CD4-positive, alpha-beta T cell (primary cell): ENCODE measurements around the gene JMJD6. TPM values are rescaled to one million over a fixed set of nuclear protein-coding genes. Genes with fewer than 3 reads are reported as not detected.

ENCODE experiments used
- ATAC-seq: fragments of 200-7000 bp; cut with Tn5 transposase; one replicate; pipeline ENCODE4 v1.10.0; 2022; ENCODE audit warnings: mild to moderate bottlenecking; ENCODE audit not compliant: poor library complexity
- CTCF ChIA-PET: fragments of 350-600 bp; sonication (Branson Sonifier 250); formaldehyde crosslinking; loops from one replicate; lab custom pipeline; 2021; ENCODE audit warnings: antibody characterized with exemption, inconsistent platforms; lab: Charles Lee
- POLR2A ChIA-PET: fragments of 350-600 bp; sonication (Branson Sonifier 250); formaldehyde crosslinking; loops from one replicate; lab custom pipeline; 2021; ENCODE audit warnings: antibody characterized with exemption, inconsistent platforms; lab: Charles Lee
- DNase-seq, 14 experiments: peaks; one replicate each; pipeline ENCODE4 v3.0.0-alpha.2; 2013 to 2020; ENCODE audit warnings: mixed read lengths in 2 of 14
- H3K27ac ChIP-seq, 2 donors: one replicate each; pipeline versions ENCODE4 v1.5.1 to v1.7.0; 2013; ENCODE audit warnings: low read length in 2 of 2, low read depth in 1 of 2, mild to moderate bottlenecking in 1 of 2
- H3K27me3 ChIP-seq, 2 experiments: 1 replicate in 1 of 2; 2 replicates in 1 of 2; pipeline versions ENCODE4 v1.6.1 to v1.7.0; 2013; ENCODE audit warnings: low read length in 2 of 2, control low read depth in 1 of 2, mild to moderate bottlenecking in 1 of 2, moderate library complexity in 1 of 2; ENCODE audit not compliant: insufficient read depth in 2 of 2, control insufficient read depth in 1 of 2
- H3K36me3 ChIP-seq: one replicate; pipeline ENCODE4 v1.6.1; 2013; ENCODE audit warnings: low read length, control low read depth; ENCODE audit not compliant: insufficient read depth
- H3K4me1 ChIP-seq: one replicate; pipeline ENCODE4 v1.6.1; 2013; ENCODE audit warnings: low read length, control low read depth; ENCODE audit not compliant: insufficient read depth
- H3K4me3 ChIP-seq: one replicate; pipeline ENCODE4 v1.5.1; 2013; ENCODE audit warnings: mild to moderate bottlenecking, low read length, moderate library complexity
- H3K9me3 ChIP-seq, 2 experiments: 1 replicate in 1 of 2; 2 replicates in 1 of 2; pipeline versions ENCODE4 v1.6.1 to v1.7.0; 2013; ENCODE audit warnings: low read length in 2 of 2, mild to moderate bottlenecking in 2 of 2, control low read depth in 1 of 2, moderate library complexity in 1 of 2; ENCODE audit not compliant: control insufficient read depth in 1 of 2, insufficient read depth in 1 of 2
- H3K27ac Mint-ChIP-seq: one replicate; pipeline ENCODE4 v1.8.0; 2020; ENCODE audit warnings: mixed read lengths
- H3K27me3 Mint-ChIP-seq: one replicate; pipeline ENCODE4 v1.8.0; 2021; ENCODE audit warnings: mixed read lengths
- H3K36me3 Mint-ChIP-seq: one replicate; pipeline ENCODE4 v1.8.0; 2021; ENCODE audit warnings: low read depth, mixed read lengths
- H3K4me1 Mint-ChIP-seq: one replicate; pipeline ENCODE4 v1.8.0; 2021; ENCODE audit warnings: low read depth, mixed read lengths
- H3K4me3 Mint-ChIP-seq: one replicate; pipeline ENCODE4 v1.8.0; 2020; ENCODE audit warnings: mild to moderate bottlenecking, mixed read lengths
- H3K9me3 Mint-ChIP-seq: one replicate; pipeline ENCODE4 v1.8.0; 2020; ENCODE audit warnings: mixed read lengths
- CTCF ChIP-seq: fragments of 200-600 bp; IDR thresholded peaks from one replicate; pipeline ENCODE4 v1.8.0; 2022; ENCODE audit warnings: antibody characterized with exemption, mild to moderate bottlenecking
- intact Hi-C, 2 experiments: fragments of 100-400 bp; cut with DNase I in 1 of 2; cut with micrococcal nuclease in 1 of 2; formaldehyde crosslinking; loops; one replicate each; pipeline versions ENCODE4 v1.15.1 to v1.9.0; 2023 to 2025; cut with DNase I, micrococcal nuclease
- total RNA-seq, 174 experiments: library from RNA in 2 of 174; stranded (reverse) in 2 of 174; gene quantifications; one replicate each; pipeline ENCODE4 v1.2.3 and lab custom pipeline; 2021 to 2026

JMJD6 gene
- total RNA-seq, 2 experiments from 2014 or later: 133 to 134 TPM

GRCh38 chr17:76727745-76728456 lies 1.5 kb upstream of the JMJD6 start:
- Histone ChIP-seq H3K9me3 (no peaks in the 10 kb centered on the region), H3K27ac (peak overlapping the region; percentile 93 to 97), H3K4me3 (peak overlapping the region; percentile 77), H3K4me1 (peaks cover 83% of the 10 kb centered on the region), H3K27me3 (no peaks in the 10 kb centered on the region), H3K36me3 (peaks cover 60% of the 10 kb centered on the region)
- Mint-ChIP-seq H3K4me3 (peak overlapping the region; percentile 100), H3K27me3 (no peaks in the 10 kb centered on the region), H3K4me1 (peaks cover 54% of the 10 kb centered on the region), H3K27ac (peak overlapping the region; percentile 99), H3K9me3 (no peaks in the 10 kb centered on the region), H3K36me3 (peaks cover 77% of the 10 kb centered on the region)
- ChIA-PET POLR2A (interaction anchor here (0.9 to 5.6 kb wide), 10 partner anchors 9 to 1402 kb away, joined by 3 to 165 read pairs (median 16); partner anchors contain the start of genes MFSD11, MXRA7, SRSF2 and TMC8), CTCF (interaction anchor here (0.6 to 4.2 kb wide), 13 partner anchors 8 to 359 kb away, joined by 3 to 34 read pairs (median 4); partner anchors contain the start of genes MFSD11 and SRSF2)
- no peak for TF ChIP-seq CTCF
- ATAC-seq (no peak), DNase-seq (peak in 4 of 14 experiments; percentile 22 to 63 (median 54))
- intact Hi-C loops: loop anchor here (1.0 to 5.0 kb wide), 8 partner anchors 7 to 414 kb away; partner anchors contain the start of gene SEC14L1 (in 1 of the 2)

- no peaks in the 10 kb centered on the region for H3K27me3 ChIP-seq
- H3K9me3 ChIP-seq: no peaks in the 10 kb centered on the region
- peaks cover 58% of the 10 kb centered on the region for H3K36me3 ChIP-seq
- DNase-seq (peak in 12 of 14 experiments; percentile 63 to 98 (median 78)), ATAC-seq (peak; percentile 68)
- peaks cover 51% of the 10 kb centered on the region for H3K4me1 Mint-ChIP-seq
- no peaks in the 10 kb centered on the region for H3K9me3 Mint-ChIP-seq
- CTCF ChIA-PET: interaction anchor here (0.6 to 4.2 kb wide), 14 partner anchors 8 to 360 kb away, joined by 3 to 34 read pairs (median 4); partner anchors contain the start of genes MFSD11 and SRSF2
- intact Hi-C loops: loop anchor here (1.0 to 5.0 kb wide), 9 partner anchors 8 to 415 kb away; partner anchors contain the start of genes SEC14L1 (in 1 of the 2) and SRSF2 (in 1 of the 2)
- H3K4me3 ChIP-seq: peak within 1 kb of the TSS; percentile 77
- H3K4me1 ChIP-seq: peaks cover 83% of the 10 kb centered on the region
- POLR2A ChIA-PET: interaction anchor here (0.6 to 5.6 kb wide), 12 partner anchors 9 to 1403 kb away, joined by 3 to 165 read pairs (median 9); partner anchors contain the start of genes MFSD11, MXRA7, SRSF2 and TMC8
- H3K27me3 Mint-ChIP-seq: no peaks in the 10 kb centered on the region
- peak within 1 kb of the TSS; percentile 93 to 97 for H3K27ac ChIP-seq
- peak within 1 kb of the TSS; percentile 100 for H3K4me3 Mint-ChIP-seq
- peaks cover 78% of the 10 kb centered on the region for H3K36me3 Mint-ChIP-seq
- H3K27ac Mint-ChIP-seq: peak within 1 kb of the TSS; percentile 99
- peak; percentile 83 for TF ChIP-seq CTCF
Observed at GRCh38 chr17:76726776-76727718, 641 bp upstream of the JMJD6 start, which contains the start of gene METTL23. TSS of gene METTL23 (plus strand) at chr17:76726839. CDS start at chr17:76729711, 2,872 bp downstream.
